GM12878 (cell line): ENCODE measurements around the gene RXFP1.

Experiments
- EZH2 ChIP-seq: IDR thresholded peaks from 2 replicates; pipeline ENCODE4 v1.6.1; 2012; ENCODE audit warnings: low read depth, mild to moderate bottlenecking, control low read depth, inconsistent platforms, low read length, borderline replicate concordance; ENCODE audit not compliant: control insufficient read depth
- NBN ChIP-seq: fragments of 450-650 bp; IDR thresholded peaks from 2 replicates; pipeline ENCODE4 v1.6.1; 2016
- NFIC ChIP-seq: IDR thresholded peaks from 2 replicates; pipeline ENCODE4 v1.6.1; 2012; ENCODE audit warnings: low read depth, mild to moderate bottlenecking, inconsistent platforms, low read length, moderate library complexity
- POLR2A ChIP-seq: IDR thresholded peaks from 2 replicates; pipeline ENCODE4 v1.6.1; 2011; ENCODE audit warnings: low read depth, mild to moderate bottlenecking, low read length
- RAD21 ChIP-seq: IDR thresholded peaks from 2 replicates; pipeline ENCODE4 v1.6.1; 2011; ENCODE audit warnings: mild to moderate bottlenecking, low read depth, low read length, moderate library complexity; ENCODE audit not compliant: insufficient read depth
- SMARCA5 ChIP-seq: fragments of 450-650 bp; IDR thresholded peaks from 2 replicates; pipeline ENCODE4 v1.6.1; 2017; ENCODE audit warnings: mild to moderate bottlenecking
- TAF1 ChIP-seq: IDR thresholded peaks from 2 replicates; pipeline ENCODE4 v1.6.1; 2011; ENCODE audit warnings: mild to moderate bottlenecking, low read depth, low read length, borderline replicate concordance
- TF ChIP-seq, protein P1 (sequence below), 3 experiments: IDR thresholded peaks in 2 of 3; conservative IDR thresholded peaks in 1 of 3; 2 replicates each; pipeline ENCODE4 v1.5.1; 2011; ENCODE audit warnings: low read depth in 3 of 3, low read length in 3 of 3, mild to moderate bottlenecking in 3 of 3, control low read depth in 2 of 3, moderate library complexity in 2 of 3, inconsistent platforms in 1 of 3, mixed read lengths in 1 of 3; ENCODE audit not compliant: control insufficient read depth in 2 of 3, insufficient read depth in 1 of 3; ENCODE audit errors: extremely low read depth in 1 of 3

DNA sequence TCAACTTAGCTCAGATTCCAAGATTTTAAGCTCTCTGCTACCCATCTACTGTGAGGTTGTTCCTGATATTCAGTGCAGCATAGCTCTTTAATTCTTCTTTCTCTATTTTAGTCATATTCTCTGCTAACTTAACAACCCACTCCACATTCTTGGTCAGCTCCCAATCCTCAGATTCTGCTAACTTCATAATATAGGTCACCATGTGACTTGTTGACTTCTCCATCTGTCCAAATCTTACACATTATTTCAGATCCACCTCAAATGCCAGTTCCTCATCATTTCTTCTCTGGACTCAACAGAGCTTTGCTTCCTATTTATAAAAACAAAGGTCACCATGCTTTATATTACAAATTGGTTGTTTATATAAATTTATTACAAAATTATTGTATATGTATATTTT is 29.3 kb upstream of the RXFP1 start:
- TF ChIP-seq NFIC, result no peak
- TF ChIP-seq, protein P1, sequence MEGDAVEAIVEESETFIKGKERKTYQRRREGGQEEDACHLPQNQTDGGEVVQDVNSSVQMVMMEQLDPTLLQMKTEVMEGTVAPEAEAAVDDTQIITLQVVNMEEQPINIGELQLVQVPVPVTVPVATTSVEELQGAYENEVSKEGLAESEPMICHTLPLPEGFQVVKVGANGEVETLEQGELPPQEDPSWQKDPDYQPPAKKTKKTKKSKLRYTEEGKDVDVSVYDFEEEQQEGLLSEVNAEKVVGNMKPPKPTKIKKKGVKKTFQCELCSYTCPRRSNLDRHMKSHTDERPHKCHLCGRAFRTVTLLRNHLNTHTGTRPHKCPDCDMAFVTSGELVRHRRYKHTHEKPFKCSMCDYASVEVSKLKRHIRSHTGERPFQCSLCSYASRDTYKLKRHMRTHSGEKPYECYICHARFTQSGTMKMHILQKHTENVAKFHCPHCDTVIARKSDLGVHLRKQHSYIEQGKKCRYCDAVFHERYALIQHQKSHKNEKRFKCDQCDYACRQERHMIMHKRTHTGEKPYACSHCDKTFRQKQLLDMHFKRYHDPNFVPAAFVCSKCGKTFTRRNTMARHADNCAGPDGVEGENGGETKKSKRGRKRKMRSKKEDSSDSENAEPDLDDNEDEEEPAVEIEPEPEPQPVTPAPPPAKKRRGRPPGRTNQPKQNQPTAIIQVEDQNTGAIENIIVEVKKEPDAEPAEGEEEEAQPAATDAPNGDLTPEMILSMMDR (IDR thresholded peaks at IDR 0.05 in 2 of 3, conservative IDR thresholded peaks at IDR 0.05 in 1 of 3; ENCODE audit: control insufficient read depth in 2 of 3, extremely low read depth in 1 of 3, insufficient read depth in 1 of 3, low read depth in 3 of 3, low read length in 3 of 3), result no peak
- TF ChIP-seq EZH2, result no peak
- no peak for TF ChIP-seq TAF1
- no peak for TF ChIP-seq POLR2A
- no peak for TF ChIP-seq NBN
- no peak for TF ChIP-seq RAD21
- no peak for TF ChIP-seq SMARCA5
